ENCODE results near the gene ARMC12.

- TF ChIP-seq CTCF (IDR thresholded peaks at IDR 0.05 in 4 of 5, conservative IDR thresholded peaks at IDR 0.05 in 1 of 5) (no peak), POLR2A (IDR thresholded peaks at IDR 0.05) (no peak)
Measured at GRCh38 chr6:35727935-35728682, 8.7 kb upstream of the ARMC12 start.

Data from gastrocnemius medialis (tissue), 4 donors.